ENCODE data around the gene OAT. TPM values are rescaled to one million over a fixed set of nuclear protein-coding genes. Genes with fewer than 3 reads are reported as not detected.

Gene OAT
- total RNA-seq, 4 donors from 2014 or later: 155 to 1,170 (median 625) TPM

GRCh38 chr10:124402273-124402672 is 16.4 kb downstream of the OAT start:
- peaks cover 0 to 93% (median 0%) of the 10 kb centered on the region in 3 donors for H3K36me3 ChIP-seq
- H3K4me1 ChIP-seq: no peaks in the 10 kb centered on the region
- H3K27ac ChIP-seq: no peak overlapping the region
- H3K27me3 ChIP-seq: no peaks in the 10 kb centered on the region
- H3K9me3 ChIP-seq: no peaks in the 10 kb centered on the region
- TF ChIP-seq POLR2A (IDR thresholded peaks at IDR 0.05) (no peak), CTCF (IDR thresholded peaks at IDR 0.05) (no peak)
- H3K4me3 ChIP-seq: no peak overlapping the region
- DNase-seq: no peak

GRCh38 chr10:124401633-124402032 is 17.1 kb downstream of the OAT start:
- no peaks in the 10 kb centered on the region for H3K27me3 ChIP-seq
- H3K27ac ChIP-seq: no peak overlapping the region
- H3K4me3 ChIP-seq: no peak overlapping the region
- no peaks in the 10 kb centered on the region for H3K4me1 ChIP-seq
- peak in 2 of 3 donors; percentile 6 to 19 for DNase-seq
- TF ChIP-seq POLR2A (IDR thresholded peaks at IDR 0.05): no peak
- H3K9me3 ChIP-seq: no peaks in the 10 kb centered on the region
- peaks cover 0 to 95% (median 0%) of the 10 kb centered on the region in 3 donors for H3K36me3 ChIP-seq

- Histone ChIP-seq H3K4me1 (peaks cover 0 to 2% (median under 1%) of the 10 kb centered on the region in 4 donors), H3K27ac (no peak overlapping the region), H3K36me3 (peaks cover 0 to 33% (median 0%) of the 10 kb centered on the region in 3 donors), H3K27me3 (no peaks in the 10 kb centered on the region), H3K9me3 (no peaks in the 10 kb centered on the region), H3K4me3 (no peak overlapping the region)
- no peak for DNase-seq
- no peak for TF ChIP-seq CTCF (IDR thresholded peaks at IDR 0.05)
- no peak for TF ChIP-seq POLR2A (IDR thresholded peaks at IDR 0.05)
Measured at GRCh38 chr10:124394583-124394982, 24.1 kb downstream of the OAT start.

- DNase-seq: peak in 1 of 3 donors; percentile 42
- Histone ChIP-seq H3K9me3 (no peaks in the 10 kb centered on the region), H3K4me3 (no peak overlapping the region), H3K27ac (no peak overlapping the region), H3K36me3 (peaks cover 0 to 16% (median 0%) of the 10 kb centered on the region in 3 donors), H3K27me3 (no peaks in the 10 kb centered on the region), H3K4me1 (peaks cover 3 to 11% (median 4%) of the 10 kb centered on the region in 4 donors)
- no peak for TF ChIP-seq POLR2A (IDR thresholded peaks at IDR 0.05)
- TF ChIP-seq CTCF (IDR thresholded peaks at IDR 0.05): no peak
Measured at GRCh38 chr10:124392626-124393342, 25.9 kb downstream of the OAT start.

GRCh38 chr10:124390471-124391187 is 28.1 kb downstream of the OAT start:
- no peak overlapping the region for H3K27ac ChIP-seq
- peak in 1 of 3 donors; percentile 34 for DNase-seq
- TF ChIP-seq POLR2A (IDR thresholded peaks at IDR 0.05): no peak
- no peak for TF ChIP-seq CTCF (IDR thresholded peaks at IDR 0.05)
- no peaks in the 10 kb centered on the region for H3K36me3 ChIP-seq
- peaks cover 3 to 11% (median 4%) of the 10 kb centered on the region in 4 donors for H3K4me1 ChIP-seq
- H3K27me3 ChIP-seq: no peaks in the 10 kb centered on the region
- no peaks in the 10 kb centered on the region for H3K9me3 ChIP-seq
- no peak overlapping the region for H3K4me3 ChIP-seq

Measured in Peyer's patch (tissue), 4 donors.